ENCODE measurements around the gene TMEM14A. TPM values are rescaled to one million over a fixed set of nuclear protein-coding genes. Genes with fewer than 3 reads are reported as not detected.

The TMEM14A gene
- total RNA-seq, 1 experiment from 2014 or later = 45.6 TPM

GRCh38 chr6:52735071-52735470 lies 64.2 kb downstream of the TMEM14A start:
- Histone ChIP-seq H3K9me3 (ENCODE audit: control insufficient read depth, insufficient read depth, low read depth, low read length) (no peaks in the 10 kb centered on the region), H3K4me1 (ENCODE audit: control insufficient read depth, insufficient read depth, low read length) (no peaks in the 10 kb centered on the region), H3K36me3 (ENCODE audit: control insufficient read depth, insufficient read depth, low read length) (no peaks in the 10 kb centered on the region), H3K27ac (ENCODE audit: low read length) (no peak overlapping the region), H3K27me3 (ENCODE audit: control insufficient read depth, insufficient read depth, low read length) (no peaks in the 10 kb centered on the region), H3K4me3 (ENCODE audit: low read depth in 2 of 2, low read length in 2 of 2) (no peak overlapping the region)
- CTCF ChIA-PET = interaction anchor here (0.5 kb wide), 1 partner anchor 318 kb away, joined by 3 read pairs; no protein-coding TSS in a partner anchor
- POLR2A ChIA-PET = no interaction called here
- no TSS peak for BruUV-seq (replicated peaks)
- DNase-seq (ENCODE audit: low read depth, low spot score) (no peak), ATAC-seq (no peak)
- in situ Hi-C loops (cut with HindIII; ENCODE audit: low pct_unique_long_range_greater_than_20kb, low sequenced_read_pairs) (no loop called here), intact Hi-C loops (cut with micrococcal nuclease; ENCODE audit: unreplicated experiment) (no loop called here)
- TF ChIP-seq TCF7L2 (IDR thresholded peaks at IDR 0.05; ENCODE audit: low read depth, low read length) (no peak), CTCF (IDR thresholded peaks at IDR 0.05) (no peak), POLR2AphosphoS5 (IDR thresholded peaks at IDR 0.05; ENCODE audit: low read depth, low read length) (no peak), REST (IDR thresholded peaks at IDR 0.05; ENCODE audit: insufficient read depth in 1 of 2, low read depth in 2 of 2, low read length in 1 of 2) (no peak), SIN3A (IDR thresholded peaks at IDR 0.05; ENCODE audit: borderline replicate concordance, insufficient read depth, low read depth, low read length) (no peak)

GRCh38 chr6:52736145-52736544 lies 65.2 kb downstream of the TMEM14A start:
- TF ChIP-seq POLR2AphosphoS5 (IDR thresholded peaks at IDR 0.05; ENCODE audit: low read depth, low read length) = no peak
- TF ChIP-seq SIN3A (IDR thresholded peaks at IDR 0.05; ENCODE audit: borderline replicate concordance, insufficient read depth, low read depth, low read length) = no peak
- TF ChIP-seq REST (IDR thresholded peaks at IDR 0.05; ENCODE audit: insufficient read depth in 1 of 2, low read depth in 2 of 2, low read length in 1 of 2) = no peak
- TF ChIP-seq CTCF (IDR thresholded peaks at IDR 0.05) = no peak
- TF ChIP-seq TCF7L2 (IDR thresholded peaks at IDR 0.05; ENCODE audit: low read depth, low read length) = no peak
- H3K27ac ChIP-seq (ENCODE audit: low read length) = no peak overlapping the region
- H3K4me3 ChIP-seq (ENCODE audit: low read depth in 2 of 2, low read length in 2 of 2) = no peak overlapping the region
- no peaks in the 10 kb centered on the region for H3K9me3 ChIP-seq (ENCODE audit: control insufficient read depth, insufficient read depth, low read depth, low read length)
- H3K36me3 ChIP-seq (ENCODE audit: control insufficient read depth, insufficient read depth, low read length) = no peaks in the 10 kb centered on the region
- POLR2A ChIA-PET = no interaction called here
- no peaks in the 10 kb centered on the region for H3K4me1 ChIP-seq (ENCODE audit: control insufficient read depth, insufficient read depth, low read length)
- intact Hi-C loops (cut with micrococcal nuclease; ENCODE audit: unreplicated experiment) (no loop called here), in situ Hi-C loops (cut with HindIII; ENCODE audit: low pct_unique_long_range_greater_than_20kb, low sequenced_read_pairs) (no loop called here)
- CTCF ChIA-PET = no interaction called here
- no peaks in the 10 kb centered on the region for H3K27me3 ChIP-seq (ENCODE audit: control insufficient read depth, insufficient read depth, low read length)
- ATAC-seq = no peak
- no TSS peak for BruUV-seq (replicated peaks)
- DNase-seq (ENCODE audit: low read depth, low spot score) = no peak

Other genes starting within 250 kb of the TMEM14A start
- 56.7 TPM for gene TRAM2, start 94.1 kb upstream of the TMEM14A start, total RNA-seq (2021; ENCODE audit: unreplicated experiment)
- not detected for gene GSTA2, start 92.4 kb downstream of the TMEM14A start, total RNA-seq (2021; ENCODE audit: unreplicated experiment)
- gene GSTA1, start 132.7 kb downstream of the TMEM14A start, total RNA-seq (2021; ENCODE audit: unreplicated experiment) = 0.28 TPM
- not detected for gene GSTA5, start 169.7 kb downstream of the TMEM14A start, total RNA-seq (2021; ENCODE audit: unreplicated experiment)
- gene GSTA3, start 238.6 kb downstream of the TMEM14A start, total RNA-seq (2021; ENCODE audit: unreplicated experiment) = not detected